HG03354 (cell line): ENCODE data around the gene CDC25C.

Experiments
- ATAC-seq: cut with Tn5 transposase; IDR thresholded peaks from one replicate; pipeline ENCODE4 v1.9.1; 2021; ENCODE audit warnings: mild to moderate bottlenecking; ENCODE audit not compliant: unreplicated experiment, poor library complexity, severe bottlenecking

The CDC25C gene

DNA sequence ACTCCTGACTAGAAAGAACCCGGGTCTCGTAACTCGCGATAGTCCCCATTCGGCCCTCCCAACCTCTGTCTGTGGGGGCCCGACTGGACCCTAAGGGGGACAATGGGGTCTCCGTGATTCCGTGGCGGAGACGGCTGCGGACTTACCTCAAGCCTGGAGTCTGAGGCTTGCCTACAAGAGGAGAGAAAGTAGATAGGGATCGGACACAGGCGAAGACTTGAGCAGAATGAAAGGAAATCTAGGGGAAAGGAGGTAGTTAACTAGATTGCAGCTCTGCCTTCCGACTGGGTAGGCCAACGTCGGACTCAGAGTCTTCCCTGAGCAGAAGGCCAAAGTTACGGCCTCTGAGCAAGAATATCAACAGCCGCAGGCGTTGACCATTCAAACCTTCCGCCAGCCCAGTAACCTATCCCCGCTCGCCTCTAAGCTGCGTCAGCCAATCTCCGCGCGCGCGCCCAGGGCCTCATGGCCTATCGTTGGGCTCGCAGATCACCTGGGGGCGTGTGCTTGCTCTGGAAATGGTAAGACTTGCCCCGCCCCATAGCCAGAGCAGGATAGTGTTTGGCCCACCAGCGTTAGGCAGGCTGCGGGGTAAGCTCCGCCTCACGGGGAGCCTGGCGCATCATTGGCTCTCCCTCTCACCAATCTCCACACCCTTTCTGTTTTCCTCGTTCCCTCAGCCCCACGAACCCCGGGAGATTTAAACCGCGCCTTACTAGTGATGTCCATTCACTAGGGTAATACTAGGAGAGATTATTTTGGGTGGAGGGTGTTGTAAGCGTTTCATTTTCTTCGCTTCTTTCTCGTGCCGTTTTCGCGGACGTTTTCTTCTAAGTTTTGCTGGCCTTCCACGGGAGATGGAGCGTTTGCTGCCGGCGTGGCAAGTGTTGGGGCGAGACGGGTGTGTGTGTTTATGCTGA lies at the start of gene CDC25C:
Gene CDC25C (minus strand): TSS at position 356 of the 920 bp plus-strand sequence. CDS start 624 bp downstream, outside the sequence.
- peak; percentile 100 for ATAC-seq

DNA sequence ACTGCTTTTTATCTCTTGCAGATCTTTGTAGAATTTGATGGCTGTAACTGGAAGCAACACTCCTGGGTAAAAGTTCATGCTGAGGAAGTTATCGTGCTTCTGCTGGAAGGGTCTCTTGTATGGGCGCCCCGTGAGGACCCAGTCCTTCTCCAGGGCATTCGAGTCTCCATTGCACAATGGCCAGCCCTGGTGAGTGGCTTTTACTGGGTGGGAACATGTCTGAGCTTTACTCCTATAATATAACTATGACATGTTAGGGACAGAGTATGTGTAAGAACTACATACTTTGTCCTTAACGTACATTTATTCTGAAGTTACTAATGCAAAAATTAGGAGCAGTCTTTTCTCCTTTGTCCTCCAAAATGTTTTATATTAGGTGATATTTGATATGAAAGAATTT lies 41.0 kb upstream of the CDC25C start:
- ATAC-seq, result no peak

DNA sequence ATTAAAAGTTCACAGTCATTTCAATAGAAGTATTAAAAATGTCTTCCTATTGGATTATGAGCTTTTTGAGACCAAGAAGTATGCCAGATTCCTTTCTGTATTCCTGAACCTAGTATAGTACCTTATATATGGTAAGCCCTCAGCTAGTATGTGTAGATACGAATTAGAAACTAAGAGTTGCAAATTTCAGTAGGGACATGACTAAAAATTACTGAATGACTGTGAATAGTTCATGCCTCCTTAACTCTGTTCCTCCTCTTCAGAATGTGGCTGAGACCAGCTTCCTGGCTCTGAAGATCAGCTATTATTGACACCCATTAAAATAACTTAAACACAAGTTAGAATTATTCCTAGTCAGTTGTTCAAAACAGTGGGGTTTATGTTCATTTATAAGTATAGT lies 40.6 kb upstream of the CDC25C start:
- peak; percentile 60 for ATAC-seq

DNA sequence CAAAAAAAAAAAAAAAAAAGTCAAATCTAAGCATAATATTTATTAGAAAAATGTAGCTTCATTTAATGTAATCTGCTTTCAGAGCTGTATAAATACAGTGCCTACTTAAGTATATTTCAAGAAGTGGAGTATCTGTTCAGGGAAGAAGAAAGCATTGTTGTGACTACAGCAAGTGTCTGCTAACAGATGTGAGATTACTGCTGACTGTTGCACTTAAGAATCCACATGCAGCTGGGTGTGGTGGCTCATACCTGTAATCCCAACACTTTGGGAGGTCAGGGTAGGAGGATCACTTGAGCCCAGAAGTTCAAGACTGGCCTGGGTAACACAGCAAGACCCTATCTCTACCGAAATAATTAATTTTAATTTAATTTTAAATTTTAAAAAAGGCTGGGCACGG lies 39.9 kb upstream of the CDC25C start:
- no peak for ATAC-seq

DNA sequence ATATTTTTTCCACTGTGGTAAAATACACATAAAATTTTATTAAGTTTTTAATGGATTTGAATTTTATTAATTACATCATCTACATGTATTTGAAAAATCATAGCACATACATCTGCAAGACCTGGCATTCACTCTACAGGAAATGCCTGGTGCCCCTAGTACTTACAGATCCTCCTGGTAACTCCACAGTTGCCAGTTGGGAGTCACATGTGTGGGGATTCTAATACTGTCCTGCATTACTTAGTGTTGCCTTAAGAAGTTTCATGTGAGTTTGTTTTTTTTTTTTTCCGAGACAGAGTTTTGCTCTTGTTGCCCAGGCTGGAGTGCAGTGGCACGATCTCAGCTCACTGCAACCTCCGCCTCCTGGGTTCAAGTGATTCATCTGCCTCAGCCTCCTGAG lies 38.9 kb upstream of the CDC25C start:
- ATAC-seq, result no peak

DNA sequence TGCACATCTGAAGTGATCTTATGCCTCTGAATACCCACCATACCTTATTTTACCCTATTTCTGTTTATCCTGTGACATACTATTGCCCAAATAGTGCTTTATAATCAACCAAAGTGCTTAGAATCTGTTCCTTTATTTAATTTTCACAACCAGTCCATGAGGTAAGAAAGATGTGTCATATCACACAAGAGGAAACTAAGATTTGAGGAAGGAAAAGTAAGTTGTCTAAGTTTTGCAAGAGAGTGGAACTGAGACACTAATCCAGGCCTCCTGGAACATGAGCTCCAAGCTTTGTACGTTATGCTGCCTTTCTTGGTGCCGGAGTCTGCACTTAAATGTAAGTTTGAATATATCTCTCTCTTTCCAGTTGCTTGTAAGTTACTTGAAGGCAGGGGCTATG lies 38.1 kb upstream of the CDC25C start:
- ATAC-seq, result no peak

DNA sequence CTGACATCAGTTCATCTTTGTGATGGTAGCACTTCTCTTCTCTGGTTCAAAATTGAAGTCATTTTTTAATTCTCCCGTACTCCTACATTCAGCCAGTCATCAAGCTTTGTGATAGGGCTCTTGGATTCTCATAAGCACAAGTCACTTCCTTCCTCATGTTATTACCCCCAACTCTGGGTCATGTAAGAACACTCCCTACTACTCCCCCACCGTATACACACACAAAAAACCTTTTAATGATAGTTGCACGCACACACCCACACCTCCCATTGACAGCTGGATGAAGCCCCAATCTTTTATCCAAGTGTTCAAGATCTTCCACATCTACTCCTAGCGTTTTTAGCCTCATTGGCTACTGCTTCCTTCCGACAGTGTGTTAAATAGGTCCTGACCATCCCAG lies 37.7 kb upstream of the CDC25C start:
- ATAC-seq, result no peak

DNA sequence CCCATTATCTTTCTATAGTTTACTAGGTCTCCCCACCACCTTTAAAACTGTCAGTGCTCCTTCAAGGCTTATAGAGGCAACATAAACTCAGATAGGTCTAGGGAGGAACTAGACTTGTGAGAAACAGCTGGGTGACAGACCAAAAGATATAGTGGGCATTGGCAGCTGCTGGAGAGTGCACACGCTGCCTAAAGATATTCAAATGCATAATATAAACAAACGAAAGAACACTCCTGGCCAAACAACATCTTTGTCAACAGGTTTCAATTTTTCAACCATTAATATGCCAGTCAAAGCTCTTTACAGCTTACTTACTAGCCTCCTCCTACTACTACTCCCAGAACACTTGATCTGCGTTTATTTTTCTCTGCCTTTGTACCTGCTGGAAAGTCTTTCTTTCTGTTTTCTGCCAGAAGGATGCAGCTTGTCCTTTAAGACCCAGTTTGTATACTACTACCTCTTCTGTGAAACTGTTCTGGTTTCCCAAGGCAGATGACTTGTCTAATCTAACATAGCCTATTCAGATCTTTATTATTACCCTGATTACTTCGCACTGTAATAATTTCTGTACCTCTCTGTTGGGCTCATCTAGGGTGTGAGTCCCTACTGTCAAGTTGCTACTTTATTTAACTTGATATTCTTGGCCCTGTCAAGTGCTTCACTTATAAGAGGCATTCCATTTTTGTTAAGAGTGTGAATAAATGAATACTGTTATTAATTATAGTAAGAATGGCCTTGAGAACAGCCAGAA lies 35.2 kb upstream of the CDC25C start:
- no peak for ATAC-seq

DNA sequence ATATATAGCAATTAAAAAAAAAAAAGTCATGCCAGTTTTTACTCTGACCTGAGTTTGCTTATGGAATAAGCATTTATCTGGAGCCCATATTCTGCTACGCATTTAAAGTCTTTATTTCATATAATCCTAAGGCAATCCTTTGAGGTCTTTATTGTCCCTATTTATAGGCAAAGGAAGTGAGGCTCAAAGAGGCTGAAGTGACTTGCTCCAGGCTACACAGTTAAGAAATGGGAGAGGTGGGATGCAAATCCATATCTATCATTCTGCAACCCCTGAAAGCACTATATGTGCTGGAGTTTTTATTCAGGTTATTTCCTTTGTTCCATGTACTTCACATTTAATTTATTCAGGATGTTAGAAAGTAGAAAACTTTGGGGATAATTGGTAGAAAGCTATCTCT lies 33.0 kb upstream of the CDC25C start:
- ATAC-seq, result no peak

DNA sequence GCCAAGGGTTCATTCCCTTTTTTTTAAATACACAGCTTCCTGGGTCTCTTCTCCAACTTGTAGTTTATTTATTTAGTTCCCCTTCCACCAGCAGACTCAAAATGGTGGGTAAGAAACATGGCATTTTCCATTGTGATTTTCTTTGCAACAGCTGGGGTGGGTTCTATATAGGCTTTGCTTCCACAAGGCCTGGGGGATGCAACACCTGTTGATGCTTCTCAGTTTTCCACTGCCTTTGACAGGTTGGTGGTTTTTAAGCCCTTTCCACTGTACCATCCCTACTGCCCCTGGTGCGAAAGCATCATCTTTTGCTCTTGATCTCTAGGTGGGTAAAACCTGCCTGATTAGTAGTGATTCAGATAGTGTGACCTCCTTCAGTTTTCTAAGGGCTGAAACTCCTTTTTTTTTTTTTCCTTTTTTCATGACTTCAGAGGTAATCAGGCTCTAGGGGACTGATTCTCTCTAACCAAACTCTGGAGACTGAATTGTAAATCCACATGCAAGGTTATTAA lies 29.4 kb upstream of the CDC25C start:
- ATAC-seq, result no peak

DNA sequence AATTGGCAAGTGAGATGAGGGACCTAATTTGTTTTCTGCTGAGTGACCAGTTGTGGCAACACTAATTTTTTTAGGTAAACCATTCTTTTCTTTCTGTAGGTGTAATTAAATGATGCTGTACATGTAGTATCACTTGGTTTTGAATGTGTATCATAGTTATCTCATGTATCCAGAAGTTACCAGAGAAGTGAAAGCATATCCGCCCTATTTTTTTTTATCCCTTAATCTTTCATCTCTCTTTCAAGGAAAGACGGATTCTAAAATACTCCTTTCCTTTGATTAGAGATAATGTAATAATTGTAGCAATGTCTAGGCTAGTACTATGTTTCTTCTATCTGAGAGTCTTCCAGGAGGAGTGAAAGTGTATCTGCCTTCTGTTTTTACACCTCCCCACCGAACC lies 28.0 kb upstream of the CDC25C start:
- no peak for ATAC-seq

DNA sequence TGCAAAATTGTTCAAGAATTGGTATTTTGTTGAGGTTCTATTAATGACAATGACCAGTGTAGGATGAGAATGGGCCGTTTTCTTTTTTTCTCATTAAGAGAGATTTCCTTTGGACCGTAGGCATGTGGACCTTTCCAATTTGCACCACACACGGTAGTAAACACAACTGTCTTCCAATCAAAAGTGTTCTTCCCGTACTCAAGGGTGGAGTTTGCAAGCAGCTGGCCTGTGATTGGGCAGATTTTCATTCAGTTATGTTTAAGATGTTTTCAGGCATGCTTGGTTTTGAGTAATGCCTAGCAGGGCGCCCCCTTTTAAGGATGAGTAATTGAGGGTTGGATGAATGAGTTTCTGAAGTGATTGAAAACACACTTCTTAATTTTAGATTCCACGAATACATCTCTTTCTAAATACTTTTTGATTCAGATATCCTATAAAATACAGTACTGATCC lies 23.3 kb upstream of the CDC25C start:
- ATAC-seq, result peak; percentile 37

DNA sequence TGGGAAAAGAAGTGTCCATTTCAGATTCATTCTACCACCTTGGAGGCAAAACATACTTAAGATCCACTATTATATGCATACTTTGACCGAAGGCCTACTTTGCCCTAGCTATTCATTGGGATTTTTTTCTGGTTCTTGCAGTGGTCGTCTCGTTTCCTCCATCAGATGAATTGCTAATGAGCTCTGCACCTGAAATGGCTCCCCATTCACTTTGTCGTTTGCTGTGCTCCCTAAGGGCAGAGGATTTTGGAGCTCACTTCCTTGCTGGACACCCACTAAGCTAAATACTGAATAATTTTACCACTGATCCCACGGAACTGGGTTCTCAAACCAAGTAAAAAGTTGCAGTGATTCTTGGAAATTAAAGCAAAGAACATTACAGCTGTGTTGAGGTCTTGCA lies 22.8 kb upstream of the CDC25C start:
- ATAC-seq, result no peak

DNA sequence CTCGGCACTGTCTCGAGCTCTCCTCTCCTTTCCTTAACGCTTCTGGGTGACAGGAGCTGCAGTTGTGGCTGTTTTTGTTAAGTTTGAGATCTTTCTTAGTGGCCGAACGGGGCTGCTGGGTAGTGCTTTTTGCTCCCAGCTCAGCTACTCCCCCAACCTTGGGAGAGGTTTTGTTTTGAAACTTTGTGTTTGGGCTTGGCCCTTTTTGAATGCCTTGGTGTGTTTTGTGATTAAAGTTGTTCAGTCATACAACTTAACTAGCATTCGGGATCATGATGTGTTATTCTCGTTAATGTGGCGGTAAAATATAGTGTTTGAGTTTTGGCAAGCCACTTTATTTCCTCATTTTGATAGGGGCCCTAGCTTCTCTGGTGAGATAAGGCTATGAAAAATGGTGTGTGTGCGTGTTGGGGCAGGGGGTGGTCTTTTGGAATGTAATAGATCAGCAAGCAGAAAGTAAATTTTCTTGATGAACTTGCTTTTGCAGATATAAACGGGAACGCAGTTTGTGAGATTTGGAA lies 22.0 kb upstream of the CDC25C start:
- ATAC-seq, result no peak

DNA sequence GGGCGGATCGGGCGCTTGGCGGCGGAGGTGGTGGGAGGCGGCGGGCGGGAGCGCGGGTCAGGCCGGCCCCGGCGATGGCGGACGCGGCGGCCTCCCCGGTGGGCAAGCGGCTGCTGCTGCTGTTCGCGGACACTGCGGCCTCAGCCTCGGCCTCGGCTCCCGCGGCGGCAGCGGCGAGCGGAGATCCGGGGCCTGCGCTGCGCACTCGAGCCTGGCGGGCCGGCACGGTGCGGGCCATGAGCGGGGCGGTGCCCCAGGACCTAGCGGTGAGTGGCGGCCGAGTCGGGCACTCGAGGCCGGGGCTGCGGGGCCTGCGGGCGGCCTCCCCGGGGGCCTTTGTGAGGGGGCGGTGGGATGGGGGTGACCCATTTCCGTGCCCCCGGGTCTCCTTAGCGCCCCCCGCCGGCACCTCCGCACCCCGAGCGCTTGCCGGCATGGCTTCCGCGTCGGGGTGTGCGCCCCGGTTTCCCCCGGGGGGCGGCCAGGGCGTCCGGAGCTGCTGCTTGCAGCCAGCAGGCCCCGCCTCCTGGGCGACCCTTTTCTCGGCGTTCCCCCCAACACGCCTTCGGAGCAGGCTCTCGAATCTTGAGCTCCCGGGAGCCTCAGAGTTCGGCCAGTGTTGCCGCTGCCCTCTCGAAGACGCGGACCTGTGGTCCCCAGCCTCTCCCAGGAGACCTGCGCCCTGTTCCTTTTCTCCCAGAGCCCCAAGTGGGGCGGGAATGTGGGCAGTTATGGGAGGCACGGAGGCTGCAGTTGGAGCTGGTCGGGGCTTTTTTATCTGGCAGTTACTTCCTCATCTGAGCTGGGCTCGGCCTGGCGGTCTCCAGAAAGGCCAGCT lies 21.3 kb upstream of the CDC25C start:
- peak; percentile 56 for ATAC-seq

DNA sequence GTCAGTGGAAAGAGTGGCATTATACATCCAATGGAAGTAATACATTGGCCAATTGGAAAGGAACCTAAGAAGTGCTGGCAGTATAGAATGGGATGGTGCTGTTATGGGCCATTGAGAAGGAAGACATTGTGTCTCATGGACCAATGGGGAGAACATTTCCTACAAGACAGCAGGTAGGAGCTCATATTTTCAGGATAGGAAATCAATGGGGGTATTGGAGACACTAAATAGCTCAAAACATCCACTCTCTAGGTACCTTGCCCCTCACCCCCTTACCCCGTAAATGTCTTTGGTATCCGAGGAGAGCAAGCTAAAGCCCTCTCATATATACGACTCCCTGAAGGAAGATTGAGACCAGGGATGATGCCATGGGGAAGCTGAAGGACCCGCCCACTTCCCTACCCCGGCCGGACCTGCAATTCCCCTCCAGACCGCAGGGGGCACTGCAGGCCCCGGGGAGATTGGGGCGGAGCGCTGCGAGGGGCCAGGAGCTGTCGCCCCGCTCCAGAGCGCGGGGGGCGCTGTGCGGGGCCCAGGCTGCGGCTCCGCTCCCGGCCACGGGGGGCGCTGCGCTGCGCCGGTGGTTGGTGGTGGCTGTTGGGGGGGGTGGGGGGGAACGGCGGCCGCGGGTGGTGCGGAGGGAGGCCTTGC lies 20.6 kb upstream of the CDC25C start, which contains the start of gene KDM3B:
Gene KDM3B (plus strand): TSS at position 615 of the 651 bp plus-strand sequence. CDS start 111 bp downstream, outside the sequence.
- ATAC-seq, result peak; percentile 74

DNA sequence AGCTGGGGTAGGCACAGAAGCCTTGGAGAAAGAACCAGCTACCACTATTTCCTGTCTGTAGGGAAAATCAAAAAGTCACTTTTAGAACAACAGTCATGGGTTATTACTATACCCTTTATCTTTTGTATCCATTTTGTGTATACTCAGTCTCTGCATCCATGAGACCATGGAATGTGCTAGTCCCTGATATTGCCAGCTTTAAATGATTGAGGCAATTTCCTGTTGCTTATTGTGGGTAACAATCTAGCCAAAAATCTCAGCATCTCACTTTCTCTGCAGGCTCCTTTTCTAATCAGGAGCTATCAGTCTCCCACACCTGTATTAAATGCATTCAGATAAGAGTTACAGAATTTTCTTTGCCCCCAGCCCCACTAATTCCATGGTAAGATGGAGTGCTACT lies 19.9 kb upstream of the CDC25C start:
- no peak for ATAC-seq

DNA sequence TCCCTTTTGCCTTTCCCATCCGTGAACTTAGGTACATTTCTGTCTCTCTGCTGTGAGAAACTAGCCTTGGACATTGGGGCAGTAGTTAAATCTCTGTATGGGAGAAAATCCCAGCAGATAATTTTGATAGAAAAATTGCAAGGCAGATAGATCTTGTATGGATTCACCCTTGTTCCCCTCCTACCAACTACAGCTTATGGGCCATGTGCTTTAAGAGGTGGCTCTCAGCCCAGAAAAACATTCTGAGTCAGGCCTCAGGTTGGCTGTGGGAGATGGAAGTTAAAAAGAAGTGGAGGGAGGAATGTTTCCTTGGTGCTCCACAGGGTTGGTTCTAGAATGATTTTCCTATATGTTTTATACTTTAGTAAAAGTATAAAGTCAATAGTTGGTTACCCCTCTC lies 19.5 kb upstream of the CDC25C start:
- no peak for ATAC-seq

DNA sequence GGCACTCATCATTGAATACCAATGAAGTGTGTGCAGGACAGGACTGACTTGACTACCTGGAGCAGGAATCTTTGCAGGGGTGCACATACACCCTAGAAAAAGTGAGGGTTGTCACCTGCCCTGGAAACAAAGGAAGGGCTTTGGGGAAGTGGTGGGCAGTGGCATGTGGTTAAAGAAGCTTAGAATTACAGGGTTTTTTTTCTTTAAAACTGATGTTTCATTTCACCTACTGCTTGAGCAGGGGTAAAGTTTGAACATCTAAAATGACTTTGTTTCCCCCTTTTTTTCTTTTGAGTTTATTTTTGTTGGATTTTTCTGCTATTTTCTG lies 18.9 kb upstream of the CDC25C start:
- no peak for ATAC-seq
